Neural cell (in vitro differentiated cells): ENCODE results near the gene NYAP2. TPM values are rescaled to one million over a fixed set of nuclear protein-coding genes. Genes with fewer than 3 reads are reported as not detected.

Experiments
- H2AFZ ChIP-seq: fragments of 200-600, 300-800 bp; sonication (generic), shearing (Covaris generic); 2 replicates; pipeline ENCODE4 v1.6.0; 2014; ENCODE audit warnings: low read depth, mild to moderate bottlenecking, antibody characterized with exemption, low read length, moderate library complexity
- H3F3A ChIP-seq: fragments of 200-600 bp; shearing (Covaris generic); 2 replicates; pipeline ENCODE4 v1.6.1; 2016; ENCODE audit warnings: mild to moderate bottlenecking, moderate library complexity, mixed read lengths, antibody characterized with exemption, low read length; ENCODE audit not compliant: insufficient read depth, poor library complexity, severe bottlenecking
- H3K27ac ChIP-seq: fragments of 200-600, 300-800 bp; sonication (generic), shearing (Covaris generic); 2 replicates; pipeline ENCODE4 v1.5.1; 2014; ENCODE audit warnings: mild to moderate bottlenecking, low read length, moderate library complexity
- H3K27me3 ChIP-seq: fragments of 300-800, 200-600 bp; sonication (generic), shearing (Covaris generic); 2 replicates; pipeline ENCODE4 v1.6.0; 2014; ENCODE audit warnings: mild to moderate bottlenecking, low read depth, low read length, moderate library complexity; ENCODE audit not compliant: insufficient read depth
- H3K36me3 ChIP-seq: fragments of 300-800, 200-600 bp; sonication (generic), shearing (Covaris generic); 2 replicates; pipeline ENCODE4 v1.5.1; 2014; ENCODE audit warnings: mild to moderate bottlenecking, antibody characterized with exemption, low read length, moderate library complexity; ENCODE audit not compliant: insufficient read depth
- H3K4me2 ChIP-seq: fragments of 300-800, 200-600 bp; sonication (generic), shearing (Covaris generic); 2 replicates; pipeline ENCODE4 v1.6.0; 2014; ENCODE audit warnings: mild to moderate bottlenecking, low read length
- H3K4me3 ChIP-seq: fragments of 300-800, 200-600 bp; sonication (generic), shearing (Covaris generic); 2 replicates; pipeline ENCODE4 v1.5.1; 2014; ENCODE audit warnings: mild to moderate bottlenecking, low read length, moderate library complexity
- H3K79me2 ChIP-seq: fragments of 200-600 bp; shearing (Covaris generic); replicated peaks from 2 replicates; pipeline ENCODE4 v1.6.0; 2014; ENCODE audit warnings: mild to moderate bottlenecking, low read length, moderate library complexity; ENCODE audit not compliant: insufficient read depth
- H3K9ac ChIP-seq: fragments of 300-800, 200-600 bp; sonication (generic), shearing (Covaris generic); 2 replicates; pipeline ENCODE4 v1.6.1; 2016; ENCODE audit warnings: mild to moderate bottlenecking, low read length, mixed read lengths
- H3K9me2 ChIP-seq: fragments of 200-600 bp; shearing (Covaris generic); 2 replicates; pipeline ENCODE4 v1.6.1; 2016; ENCODE audit warnings: mild to moderate bottlenecking, low read length, mixed read lengths; ENCODE audit not compliant: insufficient read depth
- H3K9me3 ChIP-seq: fragments of 200-600, 300-800 bp; sonication (generic), shearing (Covaris generic); 2 replicates; pipeline ENCODE4 v1.6.1; 2016; ENCODE audit warnings: mild to moderate bottlenecking, mixed run types, low read length, moderate library complexity, mixed read lengths
- H4K20me1 ChIP-seq: fragments of 200-600 bp; shearing (Covaris generic); 2 replicates; pipeline ENCODE4 v1.6.1; 2016; ENCODE audit warnings: mild to moderate bottlenecking, mixed run types; ENCODE audit not compliant: insufficient read depth
- CTCF ChIP-seq: fragments of 450-650 bp; IDR thresholded peaks from 2 replicates; pipeline ENCODE4 v1.5.1; 2014; ENCODE audit warnings: antibody characterized with exemption, mild to moderate bottlenecking, moderate library complexity; ENCODE audit not compliant: poor library complexity, severe bottlenecking
- EP300 ChIP-seq: fragments of 450-650 bp; conservative IDR thresholded peaks from 2 replicates; pipeline ENCODE4 v1.6.1; 2014; ENCODE audit warnings: antibody characterized with exemption, mild to moderate bottlenecking, moderate library complexity; ENCODE audit not compliant: poor library complexity, severe bottlenecking
- EZH2 ChIP-seq: fragments of 200-600, 300-800 bp; shearing (Covaris generic), sonication (generic); IDR thresholded peaks from 2 replicates; pipeline ENCODE4 v1.6.1; 2014; ENCODE audit warnings: antibody characterized with exemption, low read length, borderline replicate concordance, mild to moderate bottlenecking; ENCODE audit not compliant: insufficient read depth, poor library complexity, severe bottlenecking
- MXI1 ChIP-seq: fragments of 450-650 bp; conservative IDR thresholded peaks from 2 replicates; pipeline ENCODE4 v1.6.1; 2014; ENCODE audit warnings: antibody characterized with exemption, mild to moderate bottlenecking; ENCODE audit not compliant: poor library complexity, severe bottlenecking
- POLR2AphosphoS5 ChIP-seq: IDR thresholded peaks from 2 replicates; pipeline ENCODE4 v1.6.1; 2012
- RAD21 ChIP-seq: fragments of 450-650 bp; conservative IDR thresholded peaks from 2 replicates; pipeline ENCODE4 v1.6.1; 2014; ENCODE audit warnings: antibody characterized with exemption, mild to moderate bottlenecking, moderate library complexity
- REST ChIP-seq: IDR thresholded peaks from 2 replicates; pipeline ENCODE4 v1.6.1; 2012; ENCODE audit warnings: borderline replicate concordance
- SMC3 ChIP-seq: fragments of 450-650 bp; conservative IDR thresholded peaks from 2 replicates; pipeline ENCODE4 v1.6.1; 2014; ENCODE audit warnings: antibody characterized with exemption, mild to moderate bottlenecking, moderate library complexity; ENCODE audit not compliant: poor library complexity
- TAF1 ChIP-seq: IDR thresholded peaks from 2 replicates; pipeline ENCODE4 v1.6.1; 2012; ENCODE audit warnings: low read depth
- polyA plus RNA-seq: library from polyadenylated mRNA; depleted of rRNA; stranded (reverse); fragments of >200 nt; gene quantifications from 2 replicates; pipeline ENCODE4 v1.2.3, GENCODE V29; 2014

Gene NYAP2
- polyA plus RNA-seq, 1 donor from 2014 or later: 0.98 TPM

GRCh38 chr2:225457482-225457881, 58.0 kb downstream of the NYAP2 start:
- no peaks in the 10 kb centered on the region for H3F3A ChIP-seq
- H3K79me2 ChIP-seq: no peaks in the 10 kb centered on the region
- no peak overlapping the region for H2AFZ ChIP-seq
- no peak overlapping the region for H3K27ac ChIP-seq
- H3K36me3 ChIP-seq: no peaks in the 10 kb centered on the region
- H4K20me1 ChIP-seq: no peaks in the 10 kb centered on the region
- H3K9ac ChIP-seq: no peak overlapping the region
- H3K4me3 ChIP-seq: no peak overlapping the region
- no peaks in the 10 kb centered on the region for H3K27me3 ChIP-seq
- H3K9me3 ChIP-seq: no peaks in the 10 kb centered on the region
- H3K4me2 ChIP-seq: no peak overlapping the region
- H3K9me2 ChIP-seq: no peaks in the 10 kb centered on the region
- TF ChIP-seq TAF1 (no peak), SMC3 (no peak), POLR2AphosphoS5 (no peak), EZH2 (no peak), EP300 (no peak), REST (no peak), RAD21 (no peak), CTCF (no peak), MXI1 (no peak)

GRCh38 chr2:225458431-225459117, 59.1 kb downstream of the NYAP2 start:
- no peaks in the 10 kb centered on the region for H3K36me3 ChIP-seq
- no peaks in the 10 kb centered on the region for H3K27me3 ChIP-seq
- no peak for TF ChIP-seq SMC3
- TF ChIP-seq RAD21: no peak
- no peak for TF ChIP-seq TAF1
- TF ChIP-seq MXI1: no peak
- TF ChIP-seq EP300: no peak
- TF ChIP-seq EZH2: no peak
- TF ChIP-seq REST: no peak
- TF ChIP-seq POLR2AphosphoS5: no peak
- TF ChIP-seq CTCF: no peak
- H3K27ac ChIP-seq: no peak overlapping the region
- no peaks in the 10 kb centered on the region for H4K20me1 ChIP-seq
- no peak overlapping the region for H3K4me2 ChIP-seq
- no peaks in the 10 kb centered on the region for H3F3A ChIP-seq
- H2AFZ ChIP-seq: no peak overlapping the region
- no peak overlapping the region for H3K9ac ChIP-seq
- H3K4me3 ChIP-seq: no peak overlapping the region
- H3K79me2 ChIP-seq: no peaks in the 10 kb centered on the region
- H3K9me3 ChIP-seq: no peaks in the 10 kb centered on the region
- H3K9me2 ChIP-seq: no peaks in the 10 kb centered on the region
